Motor neuron (in vitro differentiated cells): ENCODE measurements around the gene NFATC1. TPM values are rescaled to one million over a fixed set of nuclear protein-coding genes. Genes with fewer than 3 reads are reported as not detected.

ENCODE experiments used
- ATAC-seq, 8 experiments: fragments of 200-7000 bp; cut with Tn5 transposase; replicated peaks in 6 of 8; 2 replicates each; pipeline ENCODE4 v1.8.0; 2021; ENCODE audit warnings: mild to moderate bottlenecking in 8 of 8, moderate library complexity in 8 of 8
- H3K27ac ChIP-seq, 2 donors: fragments of 250-450 bp; sonication (Bioruptor Pico); 2 replicates each; pipeline ENCODE4 v1.9.0; 2021; ENCODE audit warnings: antibody characterized with exemption in 2 of 2, mild to moderate bottlenecking in 2 of 2, moderate library complexity in 1 of 2
- H3K4me1 ChIP-seq, 2 donors: fragments of 250-450 bp; sonication (Bioruptor Pico); replicated peaks in 1 of 2; 2 replicates each; pipeline ENCODE4 v1.6.1; 2021; ENCODE audit warnings: antibody characterized with exemption in 2 of 2, mild to moderate bottlenecking in 2 of 2, moderate library complexity in 1 of 2
- H3K4me3 ChIP-seq, 5 donors: fragments of 250-450 bp; sonication (Bioruptor Pico); 2 replicates each; pipeline ENCODE4 v1.9.0; 2021; ENCODE audit warnings: antibody characterized with exemption in 5 of 5, mild to moderate bottlenecking in 5 of 5, moderate library complexity in 4 of 5
- WGBS, 10 experiments: fragments of 450-650 bp; shearing (Covaris generic); methylation state at CpG; one replicate each; pipeline ENCODE4 v1.0.0; 2022; 5-methylcytosine and 5-hydroxymethylcytosine counted together
- in situ Hi-C, 9 experiments: fragments of 400-800 bp; cut with MboI; loops; one replicate each; pipeline ENCODE4 v1.15.0; 2021; ENCODE audit warnings: low sequenced_read_pairs in 9 of 9, low pct_unique_long_range_greater_than_20kb in 2 of 9; ENCODE audit not compliant: unreplicated experiment in 9 of 9
- total RNA-seq, 8 experiments: library from RNA; unstranded; fragments of 300-600 nt; gene quantifications; 2 replicates each; pipeline versions ENCODE4 v1.2.3 to v1.2.4, GENCODE V29; 2022

The NFATC1 gene
- total RNA-seq, 8 experiments from 2014 or later, result 0.23 to 21.6 (median 2.3) TPM

DNA sequence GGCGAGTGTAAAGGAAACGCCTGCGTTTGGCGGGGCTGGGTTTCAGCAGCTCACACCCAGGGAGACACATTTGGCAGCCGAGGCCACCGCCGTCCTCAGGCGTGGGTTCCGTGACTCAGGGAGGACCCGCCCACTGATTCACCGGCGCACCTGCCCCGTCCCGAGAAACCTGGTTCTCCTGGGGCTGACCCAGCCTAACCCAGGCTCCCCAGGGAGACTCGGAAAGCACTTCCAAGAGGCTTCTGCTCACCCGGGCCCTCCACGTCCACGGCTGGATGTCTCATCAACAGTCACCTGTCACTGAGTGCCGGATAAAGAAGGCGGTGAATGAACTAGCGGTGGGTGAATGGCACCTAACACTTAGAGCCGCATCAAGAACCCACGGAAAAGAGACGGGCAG lies 157.4 kb downstream of the NFATC1 start:
- no peak overlapping the region for H3K27ac ChIP-seq
- in situ Hi-C loops, result no loop called here
- H3K4me1 ChIP-seq, result no peaks in the 10 kb centered on the region
- no peak for ATAC-seq
- H3K4me3 ChIP-seq, result no peak overlapping the region
- WGBS, 10 experiments, result 100% methylated on average over 3 of the region's 24 CpGs; no CpG with 5 or more reads in 9 of the 10 experiments

DNA sequence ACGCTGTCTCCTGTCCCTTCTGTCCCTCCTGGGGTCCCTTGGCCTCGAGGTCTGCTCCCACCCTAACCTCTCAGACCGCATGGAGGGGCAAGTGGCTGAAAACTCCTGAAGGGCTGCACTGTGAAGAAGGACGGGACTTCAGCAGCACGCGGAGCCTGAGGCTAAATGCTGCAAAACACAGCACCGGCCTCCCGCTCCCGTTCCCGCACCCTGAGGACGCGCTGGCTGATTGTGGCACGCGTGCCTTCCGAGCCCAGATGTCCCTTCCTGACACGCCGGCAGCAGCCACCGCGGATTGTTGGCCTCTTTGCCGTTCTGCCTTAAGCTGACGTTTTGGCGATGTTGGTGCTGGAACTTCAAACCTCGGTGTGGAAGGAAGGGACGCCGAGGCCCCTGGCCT lies 158.0 kb downstream of the NFATC1 start:
- in situ Hi-C loops, result no loop called here
- Histone ChIP-seq H3K4me3 (no peak overlapping the region), H3K4me1 (no peaks in the 10 kb centered on the region), H3K27ac (no peak overlapping the region)
- no peak for ATAC-seq
- 60 to 100% (median 91%) methylated on average over 1 to 14 of the region's 25 CpGs; no CpG with 5 or more reads in 2 of the 10 experiments for WGBS, 10 experiments

- ATAC-seq, result no peak
- 40 to 95% (median 67%) methylated on average over 1 to 6 of the region's 13 CpGs; no CpG with 5 or more reads in 3 of the 10 experiments for WGBS, 10 experiments
- in situ Hi-C loops, result no loop called here
- H3K27ac ChIP-seq, result no peak overlapping the region
- no peak overlapping the region for H3K4me3 ChIP-seq
- no peaks in the 10 kb centered on the region for H3K4me1 ChIP-seq
These were observed 158.6 kb downstream of the NFATC1 start for GRCh38 chr18:79554321-79554720.

DNA sequence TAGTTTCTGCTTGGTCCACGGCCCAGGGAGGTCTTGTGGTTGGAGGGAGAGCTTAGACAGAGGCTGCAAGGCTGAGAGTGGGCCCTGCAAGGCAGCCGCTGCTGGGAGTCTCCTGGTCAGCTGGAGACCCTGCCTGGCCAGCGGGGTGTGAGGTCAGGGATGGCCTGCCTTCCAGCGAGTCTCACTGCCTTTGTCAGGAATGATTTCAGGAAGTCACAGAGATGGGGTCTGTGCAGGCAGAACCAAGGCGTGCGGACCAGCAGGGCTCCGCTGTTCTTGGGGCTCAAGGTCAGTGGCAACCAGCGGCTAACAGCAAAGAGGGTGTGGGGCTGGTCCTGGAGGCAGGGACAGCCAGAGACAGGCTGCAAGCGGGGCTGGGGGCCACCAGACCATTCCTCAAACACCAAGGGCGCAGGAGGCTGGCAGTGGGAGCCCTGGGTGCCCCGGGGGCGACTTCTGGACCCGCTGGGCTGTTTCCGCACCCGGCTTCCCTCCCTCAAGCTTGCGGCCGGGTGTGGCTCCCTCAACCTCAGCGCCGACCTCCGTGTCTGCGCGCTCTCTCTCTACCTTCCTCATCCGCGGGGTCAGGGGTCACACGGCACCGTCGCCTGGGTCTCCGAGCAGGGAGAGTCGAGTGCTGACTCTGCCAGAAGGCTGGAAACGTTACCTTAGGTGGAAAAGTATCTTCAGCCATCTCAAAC lies 159.4 kb downstream of the NFATC1 start:
- ATAC-seq, result no peak
- no peaks in the 10 kb centered on the region for H3K4me1 ChIP-seq
- H3K4me3 ChIP-seq, result no peak overlapping the region
- in situ Hi-C loops, result no loop called here
- no peak overlapping the region for H3K27ac ChIP-seq
- 71 to 89% (median 80%) methylated on average over 1 to 11 of the region's 30 CpGs; no CpG with 5 or more reads in 7 of the 10 experiments for WGBS, 10 experiments

- H3K4me3 ChIP-seq, result no peak overlapping the region
- no peaks in the 10 kb centered on the region for H3K4me1 ChIP-seq
- no peak overlapping the region for H3K27ac ChIP-seq
- no peak for ATAC-seq
- 94 to 100% methylated on average over 5 to 14 of the region's 19 CpGs; no CpG with 5 or more reads in 8 of the 10 experiments for WGBS, 10 experiments
- in situ Hi-C loops, result no loop called here
These were observed 160.2 kb downstream of the NFATC1 start for GRCh38 chr18:79555885-79556284.

- ATAC-seq, result peak in 2 of 8 experiments; percentile 35 to 36
- WGBS, 10 experiments, result 63 to 100% (median 80%) methylated on average over 2 of the region's 21 CpGs; no CpG with 5 or more reads in 7 of the 10 experiments
- H3K27ac ChIP-seq, result no peak overlapping the region
- in situ Hi-C loops, result no loop called here
- H3K4me1 ChIP-seq, result no peaks in the 10 kb centered on the region
- H3K4me3 ChIP-seq, result no peak overlapping the region
These were observed 161.3 kb downstream of the NFATC1 start for GRCh38 chr18:79556829-79557585.

DNA sequence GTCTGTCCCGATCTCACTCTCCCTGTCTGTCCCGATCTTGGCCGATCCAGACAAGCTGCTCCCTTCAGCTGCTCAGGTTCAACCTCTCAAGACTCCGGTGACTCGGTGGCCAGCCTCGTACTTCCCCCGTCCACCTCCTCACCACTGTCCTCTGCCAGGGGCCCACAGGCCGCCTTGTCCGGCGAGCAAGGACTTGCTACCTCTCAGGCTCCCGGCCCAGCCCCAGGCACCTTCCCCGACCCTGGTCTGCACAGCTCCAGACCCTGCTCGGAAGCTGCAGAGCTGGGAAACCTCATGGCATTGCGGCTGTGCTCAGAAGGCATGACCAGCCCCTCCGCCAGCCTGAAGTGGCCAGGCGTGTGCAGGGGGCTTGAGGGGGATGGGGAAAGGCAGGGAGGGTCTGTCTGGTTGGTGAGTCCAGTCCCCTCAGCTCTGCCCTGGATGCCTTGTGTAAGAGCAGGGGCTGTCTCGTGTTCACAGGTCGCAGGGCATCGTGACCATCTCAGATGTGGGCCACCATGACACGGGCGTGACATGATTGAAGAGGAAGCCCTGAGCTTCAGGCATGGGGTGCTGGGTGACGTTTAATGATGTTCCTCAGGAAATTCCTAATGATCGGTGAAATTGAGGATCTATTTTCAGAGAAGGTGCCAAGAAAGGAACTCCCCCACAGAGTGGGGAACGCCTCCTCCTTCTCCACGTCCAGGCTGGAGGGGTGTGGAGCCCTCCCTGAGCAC lies 162.6 kb downstream of the NFATC1 start:
- Histone ChIP-seq H3K4me3 (no peak overlapping the region), H3K4me1 (no peaks in the 10 kb centered on the region), H3K27ac (no peak overlapping the region)
- in situ Hi-C loops, result no loop called here
- ATAC-seq, result no peak
- WGBS, 10 experiments, result 75 to 100% methylated on average over 2 to 4 of the region's 25 CpGs; no CpG with 5 or more reads in 8 of the 10 experiments

DNA sequence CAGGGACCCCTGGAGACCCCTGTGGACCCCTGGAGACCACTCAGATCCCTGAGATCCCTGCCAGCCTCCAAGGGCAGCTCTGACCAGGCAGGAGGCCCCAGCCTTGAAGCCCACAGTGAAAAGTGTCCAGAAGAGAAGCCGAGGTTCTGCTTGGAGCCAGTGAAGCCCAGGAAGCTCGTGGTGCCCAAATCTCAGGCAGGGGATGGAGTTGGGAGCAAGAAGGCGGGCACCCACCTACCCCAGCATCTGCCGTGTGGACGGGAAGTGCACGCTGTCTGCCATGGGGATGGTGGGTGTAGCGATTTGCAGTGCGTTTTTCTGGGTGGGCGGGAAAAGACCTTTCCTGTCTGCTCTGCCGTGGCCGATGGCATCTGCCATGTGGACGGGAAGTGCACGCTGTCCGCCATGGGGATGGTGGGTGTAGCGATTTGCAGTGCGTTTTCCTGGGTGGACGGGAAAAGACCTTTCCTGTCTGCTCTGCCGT lies 163.2 kb downstream of the NFATC1 start:
- WGBS, 10 experiments, result 85 to 100% (median 94%) methylated on average over 2 to 12 of the region's 18 CpGs; no CpG with 5 or more reads in 6 of the 10 experiments
- ATAC-seq, result no peak
- Histone ChIP-seq H3K27ac (no peak overlapping the region), H3K4me3 (no peak overlapping the region), H3K4me1 (no peaks in the 10 kb centered on the region)
- in situ Hi-C loops, result no loop called here

DNA sequence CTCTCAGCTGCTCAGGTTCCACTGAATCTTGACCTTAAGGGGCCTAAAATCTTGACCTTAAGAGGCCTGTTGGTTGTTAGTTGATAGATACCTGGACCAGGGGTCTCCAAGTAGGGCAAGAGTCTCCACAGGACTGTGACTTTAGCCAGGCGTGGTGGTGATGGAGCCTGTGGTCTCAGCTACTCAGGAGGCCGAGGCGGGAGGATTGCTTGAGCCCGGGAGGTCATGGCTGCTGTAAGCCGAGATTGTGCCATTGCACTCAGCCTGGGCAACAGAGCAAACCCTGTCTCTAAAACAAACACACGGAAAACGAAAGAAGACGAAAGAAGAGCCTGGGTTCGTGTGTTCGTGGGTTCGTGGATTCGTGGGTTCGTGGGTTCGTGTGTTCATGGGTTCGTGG lies 163.7 kb downstream of the NFATC1 start:
- H3K27ac ChIP-seq, result no peak overlapping the region
- no peaks in the 10 kb centered on the region for H3K4me1 ChIP-seq
- in situ Hi-C loops, result no loop called here
- whole genome bisulfite sequencing, 10 experiments, result 70 to 95% (median 92%) methylated on average over 5 to 15 of the region's 15 CpGs; no CpG with 5 or more reads in 5 of the 10 experiments
- no peak for ATAC-seq
- H3K4me3 ChIP-seq, result no peak overlapping the region

DNA sequence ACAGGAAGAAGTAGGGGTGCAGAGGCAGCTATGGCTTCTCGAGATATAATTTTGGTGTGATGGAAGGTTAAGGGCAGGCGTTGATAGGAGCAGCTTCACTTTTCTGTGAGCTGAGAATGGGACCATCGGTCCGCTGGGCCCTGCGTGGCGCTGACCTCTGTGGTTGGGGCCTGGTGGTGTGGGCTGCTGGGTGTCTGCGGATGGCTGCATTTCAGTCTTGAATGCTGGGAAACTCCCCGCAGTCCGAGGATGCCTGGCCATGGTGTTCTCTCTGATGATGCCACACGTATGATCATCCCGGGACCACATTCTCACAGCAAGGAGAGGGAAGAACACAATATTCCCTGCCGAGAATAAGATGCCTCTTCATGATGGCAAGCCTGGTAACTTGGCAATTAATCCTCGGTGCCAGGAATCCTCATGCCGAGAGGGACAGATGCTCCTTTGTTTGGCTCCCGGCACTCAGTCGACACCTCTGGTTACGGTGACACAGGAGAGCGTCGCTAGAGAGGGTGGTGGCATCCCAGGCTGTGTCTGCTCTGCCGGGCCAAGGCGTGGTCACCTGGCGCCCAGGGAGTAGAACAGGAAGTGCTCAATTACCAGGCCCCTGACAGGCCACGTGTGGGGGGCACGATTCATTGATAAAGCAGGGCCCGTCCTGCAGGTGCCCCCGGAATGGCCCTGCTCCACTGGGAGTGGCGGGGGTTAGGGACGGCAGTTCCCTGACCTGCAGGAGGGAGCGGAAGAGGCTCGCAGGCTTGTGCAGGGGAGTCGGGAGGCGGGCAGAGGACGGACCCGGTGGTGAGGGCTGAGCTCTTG lies 164.5 kb downstream of the NFATC1 start:
- H3K4me1 ChIP-seq, result no peaks in the 10 kb centered on the region
- no peak overlapping the region for H3K4me3 ChIP-seq
- ATAC-seq, result no peak
- no peak overlapping the region for H3K27ac ChIP-seq
- 60 to 96% (median 83%) methylated on average over 1 to 7 of the region's 34 CpGs; no CpG with 5 or more reads in 2 of the 10 experiments for WGBS, 10 experiments
- in situ Hi-C loops, result no loop called here

DNA sequence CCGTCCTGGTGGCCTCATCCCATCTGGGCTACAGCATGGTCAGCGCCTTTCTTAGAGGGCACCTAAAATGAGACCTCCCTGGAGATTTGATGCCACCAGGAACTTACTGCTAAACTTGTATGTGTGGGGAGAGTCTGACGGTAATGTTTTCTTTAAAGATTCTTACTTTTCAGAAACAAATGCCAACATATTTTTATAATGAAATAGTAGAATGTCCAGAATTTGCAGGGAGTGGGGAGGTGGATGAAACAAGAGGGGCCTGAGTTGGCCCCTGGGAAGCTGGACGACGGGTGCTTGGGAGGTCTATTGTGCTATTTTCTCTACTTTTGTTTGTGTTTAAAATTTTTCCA lies 165.1 kb downstream of the NFATC1 start:
- Histone ChIP-seq H3K4me3 (no peak overlapping the region), H3K4me1 (no peaks in the 10 kb centered on the region), H3K27ac (no peak overlapping the region)
- in situ Hi-C loops, result no loop called here
- 60 to 93% (median 76%) methylated on average over 1 to 3 of the region's 5 CpGs; no CpG with 5 or more reads in 6 of the 10 experiments for WGBS, 10 experiments
- no peak for ATAC-seq

GRCh38 chr18:79563949-79564348 lies 168.2 kb downstream of the NFATC1 start:
- no peak for ATAC-seq
- in situ Hi-C loops, result no loop called here
- Histone ChIP-seq H3K27ac (no peak overlapping the region), H3K4me3 (no peak overlapping the region), H3K4me1 (peaks cover 0 to 10% of the 10 kb centered on the region in 2 donors)
- WGBS, 10 experiments, result 61 to 100% (median 89%) methylated on average over 1 to 6 of the region's 6 CpGs; no CpG with 5 or more reads in 1 of the 10 experiments
